SK-N-SH (cell line): ENCODE data around the gene MLYCD. TPM values are rescaled to one million over a fixed set of nuclear protein-coding genes. Genes with fewer than 3 reads are reported as not detected.

Experiments used
- CTCF ChIA-PET: fragments of 300-600, 350-600 bp; formaldehyde crosslinking; extraction: SDS; loops from one replicate; lab custom pipeline; 2021; lab: Yijun Ruan, JAX
- POLR2A ChIA-PET: fragments of 350-600 bp; sonication (Branson Sonifier 250); formaldehyde crosslinking; extraction: SDS; loops from one replicate; lab custom pipeline; 2020; ENCODE audit warnings: antibody characterized with exemption, inconsistent platforms; lab: Yijun Ruan, JAX
- DNase-seq: peaks from one replicate; pipeline ENCODE4 v3.0.0; 2012
- H2AFZ ChIP-seq: fragments of 200-600 bp; sonication (generic); 2 replicates; pipeline ENCODE4 v1.8.1; 2016; ENCODE audit warnings: antibody characterized with exemption, mild to moderate bottlenecking, low read depth
- H3F3A ChIP-seq: fragments of 200-600 bp; sonication (generic); replicated peaks from 2 replicates; pipeline ENCODE3; 2016; ENCODE audit warnings: antibody characterized with exemption, mild to moderate bottlenecking; ENCODE audit not compliant: insufficient read depth
- H3K27ac ChIP-seq, 2 experiments: fragments of 200-500 bp in 1 of 2; fragments of 200-600 bp in 1 of 2; sonication (Bioruptor generic) in 1 of 2; sonication (generic), shearing (Covaris generic) in 1 of 2; 2 replicates each; pipeline versions ENCODE4 v1.5.1 to v1.6.1; 2014 to 2016; ENCODE audit warnings: low read depth in 2 of 2, inconsistent platforms in 1 of 2, low read length in 1 of 2, mild to moderate bottlenecking in 1 of 2, mixed read lengths in 1 of 2
- H3K27me3 ChIP-seq: fragments of 200-600 bp; sonication (generic), shearing (Covaris generic); 2 replicates; pipeline ENCODE4 v1.6.1; 2016; ENCODE audit warnings: mixed run types; ENCODE audit not compliant: insufficient read depth
- H3K36me3 ChIP-seq, 2 experiments: fragments of 200-500 bp in 1 of 2; fragments of 200-600 bp in 1 of 2; sonication (Bioruptor generic) in 1 of 2; sonication (generic) in 1 of 2; replicated peaks in 1 of 2; 2 replicates each; pipeline versions ENCODE3 to v1.5.1; 2014 to 2016; ENCODE audit warnings: low read length in 1 of 2, mild to moderate bottlenecking in 1 of 2; ENCODE audit not compliant: insufficient read depth in 2 of 2, control insufficient read depth in 1 of 2
- H3K4me1 ChIP-seq, 2 experiments: fragments of 200-500 bp in 1 of 2; fragments of 200-600 bp in 1 of 2; sonication (Bioruptor generic) in 1 of 2; sonication (generic), shearing (Covaris generic) in 1 of 2; 2 replicates each; pipeline versions ENCODE4 v1.5.1 to v1.6.1; 2014 to 2016; ENCODE audit warnings: low read depth in 1 of 2, low read length in 1 of 2, mixed run types in 1 of 2; ENCODE audit not compliant: insufficient read depth in 2 of 2, control insufficient read depth in 1 of 2
- H3K4me2 ChIP-seq: fragments of 200-600 bp; sonication (generic), shearing (Covaris generic); 2 replicates; pipeline ENCODE4 v1.6.1; 2017; ENCODE audit warnings: mixed run types
- H3K4me3 ChIP-seq, 2 experiments: fragments of 200-500 bp in 1 of 2; fragments of 200-600 bp in 1 of 2; sonication (Bioruptor generic) in 1 of 2; sonication (generic), shearing (Covaris generic) in 1 of 2; 2 replicates each; pipeline versions ENCODE4 v1.5.1 to v1.8.1; 2014 to 2016; ENCODE audit warnings: low read depth in 2 of 2, inconsistent platforms in 1 of 2, low read length in 1 of 2, mild to moderate bottlenecking in 1 of 2, mixed read lengths in 1 of 2, moderate library complexity in 1 of 2
- H3K79me2 ChIP-seq: fragments of 200-600 bp; sonication (generic); 2 replicates; pipeline ENCODE4 v1.8.1; 2017; ENCODE audit warnings: mild to moderate bottlenecking; ENCODE audit not compliant: insufficient read depth
- H3K9ac ChIP-seq: fragments of 200-600 bp; sonication (generic); 2 replicates; pipeline ENCODE4 v1.6.1; 2017; ENCODE audit warnings: mixed run types
- H3K9me2 ChIP-seq: fragments of 200-600 bp; sonication (generic); 2 replicates; pipeline ENCODE4 v1.6.1; 2017; ENCODE audit warnings: mixed run types
- H3K9me3 ChIP-seq: fragments of 200-600 bp; sonication (generic); 2 replicates; pipeline ENCODE4 v1.6.1; 2017; ENCODE audit warnings: mixed run types, mild to moderate bottlenecking, moderate library complexity
- H4K20me1 ChIP-seq: fragments of 200-600 bp; sonication (generic); 2 replicates; pipeline ENCODE4 v1.6.1; 2017; ENCODE audit warnings: mild to moderate bottlenecking, mixed run types; ENCODE audit not compliant: insufficient read depth
- CHD2 ChIP-seq: fragments of 150-350 bp; IDR thresholded peaks from 2 replicates; pipeline ENCODE4 v1.6.1; 2018; ENCODE audit warnings: low read length; ENCODE audit not compliant: partially characterized antibody
- FOXM1 ChIP-seq: IDR thresholded peaks from 2 replicates; pipeline ENCODE4 v1.4.0; 2012; ENCODE audit warnings: low read depth, mild to moderate bottlenecking
- GABPA ChIP-seq: IDR thresholded peaks from 2 replicates; pipeline ENCODE4 v1.4.0; 2012; ENCODE audit warnings: low read depth, mild to moderate bottlenecking
- GATA2 ChIP-seq: sonication (generic); formaldehyde crosslinking; IDR thresholded peaks from 2 replicates; pipeline ENCODE4 v1.5.0; 2020; ENCODE audit warnings: mild to moderate bottlenecking, missing genetic modification reagents
- JUND ChIP-seq: IDR thresholded peaks from 2 replicates; pipeline ENCODE4 v1.4.0; 2012
- MXI1 ChIP-seq: IDR thresholded peaks from 2 replicates; pipeline ENCODE4 v1.6.1; 2012; ENCODE audit warnings: mild to moderate bottlenecking, low read depth, low read length, improper control_type of control experiment
- NRF1 ChIP-seq: IDR thresholded peaks from 2 replicates; pipeline ENCODE4 v1.6.1; 2012; ENCODE audit warnings: low read depth, mild to moderate bottlenecking, low read length
- POLR2AphosphoS5 ChIP-seq: IDR thresholded peaks from 2 replicates; pipeline ENCODE4 v1.6.1; 2012; ENCODE audit warnings: low read depth, low read length
- RCOR1 ChIP-seq: fragments of 150-350 bp; IDR thresholded peaks from 2 replicates; pipeline ENCODE4 v1.6.1; 2017; ENCODE audit warnings: antibody characterized with exemption, low read length
- RFX5 ChIP-seq: IDR thresholded peaks from 2 replicates; pipeline ENCODE4 v1.6.1; 2012; ENCODE audit warnings: mild to moderate bottlenecking, improper control_type of control experiment, low read length
- RXRA ChIP-seq: IDR thresholded peaks from 2 replicates; pipeline ENCODE4 v1.4.0; 2012; ENCODE audit warnings: low read depth, mild to moderate bottlenecking, borderline replicate concordance
- WGBS: methylation state at CpG from one replicate; pipeline ENCODE4 v1.1.6; 2017; ENCODE audit warnings: low lambda C conversion rate; 5-methylcytosine and 5-hydroxymethylcytosine counted together
- polyA plus RNA-seq, 3 experiments: library from polyadenylated mRNA; depleted of rRNA; stranded (reverse); fragments of >200 nt; gene quantifications; 2 replicates each; pipeline ENCODE4 v1.2.3, GENCODE V29; 2012
- TF ChIP-seq, protein P1 (sequence below): IDR thresholded peaks from 2 replicates; pipeline ENCODE4 v1.6.1; 2012; ENCODE audit warnings: mild to moderate bottlenecking, low read depth, low read length, moderate library complexity
- TF ChIP-seq, protein P2 (sequence below): IDR thresholded peaks from 2 replicates; pipeline ENCODE4 v1.4.0; 2012; ENCODE audit warnings: low read depth
- TF ChIP-seq, protein P3 (sequence below): fragments of 150-350 bp; IDR thresholded peaks from 2 replicates; pipeline ENCODE4 v1.6.1; 2016; ENCODE audit warnings: mild to moderate bottlenecking, low read depth, low read length

Gene MLYCD
- polyA plus RNA-seq, 1 of the 3 experiments (the other 2 are of a cell fraction) = 2.4 TPM

DNA sequence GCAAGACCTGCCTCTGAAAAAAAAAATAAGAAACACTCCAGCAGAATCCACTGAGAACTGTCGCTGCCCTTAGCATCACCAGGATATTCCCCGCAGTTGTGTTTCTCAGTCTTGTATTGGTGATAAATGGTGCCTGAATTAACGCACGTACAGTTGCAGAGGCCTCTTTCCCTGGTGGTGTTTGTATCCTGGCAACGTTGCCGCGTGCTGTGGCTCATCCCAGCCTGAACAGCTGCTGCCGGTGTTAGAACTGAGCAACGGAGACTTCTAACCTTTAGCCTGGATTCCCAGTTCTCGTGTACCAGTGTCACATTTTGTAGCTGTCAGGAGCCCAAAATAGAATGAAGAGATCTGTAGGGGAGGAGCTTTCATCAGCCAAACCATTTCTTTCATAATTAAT, 4.8 kb downstream of the MLYCD start (continued):
- TF ChIP-seq, protein P1, sequence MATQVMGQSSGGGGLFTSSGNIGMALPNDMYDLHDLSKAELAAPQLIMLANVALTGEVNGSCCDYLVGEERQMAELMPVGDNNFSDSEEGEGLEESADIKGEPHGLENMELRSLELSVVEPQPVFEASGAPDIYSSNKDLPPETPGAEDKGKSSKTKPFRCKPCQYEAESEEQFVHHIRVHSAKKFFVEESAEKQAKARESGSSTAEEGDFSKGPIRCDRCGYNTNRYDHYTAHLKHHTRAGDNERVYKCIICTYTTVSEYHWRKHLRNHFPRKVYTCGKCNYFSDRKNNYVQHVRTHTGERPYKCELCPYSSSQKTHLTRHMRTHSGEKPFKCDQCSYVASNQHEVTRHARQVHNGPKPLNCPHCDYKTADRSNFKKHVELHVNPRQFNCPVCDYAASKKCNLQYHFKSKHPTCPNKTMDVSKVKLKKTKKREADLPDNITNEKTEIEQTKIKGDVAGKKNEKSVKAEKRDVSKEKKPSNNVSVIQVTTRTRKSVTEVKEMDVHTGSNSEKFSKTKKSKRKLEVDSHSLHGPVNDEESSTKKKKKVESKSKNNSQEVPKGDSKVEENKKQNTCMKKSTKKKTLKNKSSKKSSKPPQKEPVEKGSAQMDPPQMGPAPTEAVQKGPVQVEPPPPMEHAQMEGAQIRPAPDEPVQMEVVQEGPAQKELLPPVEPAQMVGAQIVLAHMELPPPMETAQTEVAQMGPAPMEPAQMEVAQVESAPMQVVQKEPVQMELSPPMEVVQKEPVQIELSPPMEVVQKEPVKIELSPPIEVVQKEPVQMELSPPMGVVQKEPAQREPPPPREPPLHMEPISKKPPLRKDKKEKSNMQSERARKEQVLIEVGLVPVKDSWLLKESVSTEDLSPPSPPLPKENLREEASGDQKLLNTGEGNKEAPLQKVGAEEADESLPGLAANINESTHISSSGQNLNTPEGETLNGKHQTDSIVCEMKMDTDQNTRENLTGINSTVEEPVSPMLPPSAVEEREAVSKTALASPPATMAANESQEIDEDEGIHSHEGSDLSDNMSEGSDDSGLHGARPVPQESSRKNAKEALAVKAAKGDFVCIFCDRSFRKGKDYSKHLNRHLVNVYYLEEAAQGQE = no peak
- no peak for TF ChIP-seq JUND
- no peak for TF ChIP-seq NRF1
- no peak for TF ChIP-seq POLR2AphosphoS5
- no peak for TF ChIP-seq RFX5
- no peak for TF ChIP-seq FOXM1
- TF ChIP-seq, protein P2, sequence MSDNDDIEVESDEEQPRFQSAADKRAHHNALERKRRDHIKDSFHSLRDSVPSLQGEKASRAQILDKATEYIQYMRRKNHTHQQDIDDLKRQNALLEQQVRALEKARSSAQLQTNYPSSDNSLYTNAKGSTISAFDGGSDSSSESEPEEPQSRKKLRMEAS = no peak

DNA sequence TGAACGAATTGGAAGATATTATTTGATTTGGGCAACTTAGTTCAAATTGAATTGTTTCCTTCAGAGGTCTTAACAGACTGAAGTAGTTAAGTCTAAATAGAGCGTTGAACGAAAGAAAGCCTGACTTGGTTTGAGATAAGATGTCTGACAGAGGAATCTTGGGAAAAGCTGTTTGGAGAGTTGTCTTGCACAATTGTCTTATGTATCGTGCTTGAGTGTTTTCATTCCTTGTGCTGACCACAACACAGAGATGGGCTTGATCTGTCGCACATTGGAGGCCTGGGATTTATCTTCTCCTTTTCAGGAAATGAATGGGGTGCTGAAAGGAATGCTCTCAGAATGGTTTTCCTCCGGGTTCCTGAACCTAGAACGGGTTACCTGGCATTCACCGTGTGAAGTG, 7.8 kb downstream of the MLYCD start:
- POLR2A ChIA-PET = no interaction called here
- Histone ChIP-seq H2AFZ (no peak overlapping the region), H3F3A (no peaks in the 10 kb centered on the region), H3K79me2 (peaks cover 24% of the 10 kb centered on the region), H3K4me1 (no peaks in the 10 kb centered on the region), H3K9ac (no peak overlapping the region), H3K4me2 (no peak overlapping the region), H4K20me1 (no peaks in the 10 kb centered on the region), H3K9me3 (no peaks in the 10 kb centered on the region), H3K27ac (no peak overlapping the region), H3K27me3 (no peaks in the 10 kb centered on the region), H3K36me3 (peaks cover 8 to 27% of the 10 kb centered on the region in 2 experiments), H3K9me2 (no peaks in the 10 kb centered on the region), H3K4me3 (no peak overlapping the region)
- DNase-seq = no peak
- CTCF ChIA-PET = interaction anchor here (1.5 kb wide), 1 partner anchor 20 kb away, joined by 3 read pairs; no protein-coding TSS in a partner anchor
- TF ChIP-seq RCOR1 (no peak), GABPA (no peak), CHD2 (no peak)
- 88% methylated on average over 8 of the region's 8 CpGs for WGBS

DNA sequence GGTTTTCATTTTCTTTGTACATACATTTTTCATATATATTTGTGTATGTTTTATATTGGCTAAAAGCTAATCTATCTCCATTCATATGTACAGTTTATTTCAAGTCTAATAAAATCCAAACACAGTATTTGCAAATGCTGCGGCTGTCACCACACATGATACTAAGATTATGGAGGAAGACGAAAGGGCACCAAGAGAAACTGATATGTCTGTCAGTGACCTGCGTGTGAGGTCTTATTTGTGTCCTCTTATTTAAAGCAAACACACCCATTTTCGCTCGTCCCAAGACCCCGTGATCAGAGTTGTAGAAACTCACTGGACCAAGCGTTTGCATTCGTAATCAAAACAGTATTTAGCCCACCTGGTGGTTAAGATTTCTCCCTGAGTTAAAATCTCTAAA, 8.2 kb downstream of the MLYCD start:
- Histone ChIP-seq H3K27me3 (no peaks in the 10 kb centered on the region), H3K79me2 (peaks cover 24% of the 10 kb centered on the region), H3F3A (no peaks in the 10 kb centered on the region), H3K9me2 (no peaks in the 10 kb centered on the region), H3K4me1 (no peaks in the 10 kb centered on the region), H2AFZ (no peak overlapping the region), H3K27ac (no peak overlapping the region), H3K4me2 (no peak overlapping the region), H4K20me1 (no peaks in the 10 kb centered on the region), H3K36me3 (peaks cover 8 to 31% of the 10 kb centered on the region in 2 experiments), H3K4me3 (no peak overlapping the region), H3K9ac (no peak overlapping the region), H3K9me3 (no peaks in the 10 kb centered on the region)
- 90% methylated on average over 8 of the region's 8 CpGs for WGBS
- DNase-seq = no peak
- ChIA-PET CTCF (interaction anchor here (1.5 kb wide), 1 partner anchor 20 kb away, joined by 3 read pairs; no protein-coding TSS in a partner anchor), POLR2A (no interaction called here)
- TF ChIP-seq GATA2 (CRISPR knock-in tag) (no peak), CHD2 (no peak), RFX5 (no peak), RXRA (no peak), MXI1 (no peak), FOXM1 (no peak)
- TF ChIP-seq, protein P3, sequence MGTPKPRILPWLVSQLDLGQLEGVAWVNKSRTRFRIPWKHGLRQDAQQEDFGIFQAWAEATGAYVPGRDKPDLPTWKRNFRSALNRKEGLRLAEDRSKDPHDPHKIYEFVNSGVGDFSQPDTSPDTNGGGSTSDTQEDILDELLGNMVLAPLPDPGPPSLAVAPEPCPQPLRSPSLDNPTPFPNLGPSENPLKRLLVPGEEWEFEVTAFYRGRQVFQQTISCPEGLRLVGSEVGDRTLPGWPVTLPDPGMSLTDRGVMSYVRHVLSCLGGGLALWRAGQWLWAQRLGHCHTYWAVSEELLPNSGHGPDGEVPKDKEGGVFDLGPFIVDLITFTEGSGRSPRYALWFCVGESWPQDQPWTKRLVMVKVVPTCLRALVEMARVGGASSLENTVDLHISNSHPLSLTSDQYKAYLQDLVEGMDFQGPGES = no peak
